Astrocyte of the spinal cord (primary cell): ENCODE data around the gene TPRN.

ENCODE experiments used
- DNase-seq: peaks from one replicate; pipeline ENCODE4 v3.0.0; 2011; ENCODE audit warnings: low read depth, low spot score
- H3K4me3 ChIP-seq: 2 replicates; pipeline ENCODE4 v1.5.1; 2011; ENCODE audit warnings: low read depth, mild to moderate bottlenecking, low read length, moderate library complexity
- in situ Hi-C: cut with HindIII; loops from 2 replicates; pipeline ENCODE4 v1.10.0; 2017; ENCODE audit warnings: low sequenced_read_pairs
- TF ChIP-seq, protein P1 (sequence below): IDR thresholded peaks from 2 replicates; pipeline ENCODE4 v1.5.1; 2012; ENCODE audit warnings: low read depth, mild to moderate bottlenecking, low read length, inconsistent platforms

TPRN gene

DNA sequence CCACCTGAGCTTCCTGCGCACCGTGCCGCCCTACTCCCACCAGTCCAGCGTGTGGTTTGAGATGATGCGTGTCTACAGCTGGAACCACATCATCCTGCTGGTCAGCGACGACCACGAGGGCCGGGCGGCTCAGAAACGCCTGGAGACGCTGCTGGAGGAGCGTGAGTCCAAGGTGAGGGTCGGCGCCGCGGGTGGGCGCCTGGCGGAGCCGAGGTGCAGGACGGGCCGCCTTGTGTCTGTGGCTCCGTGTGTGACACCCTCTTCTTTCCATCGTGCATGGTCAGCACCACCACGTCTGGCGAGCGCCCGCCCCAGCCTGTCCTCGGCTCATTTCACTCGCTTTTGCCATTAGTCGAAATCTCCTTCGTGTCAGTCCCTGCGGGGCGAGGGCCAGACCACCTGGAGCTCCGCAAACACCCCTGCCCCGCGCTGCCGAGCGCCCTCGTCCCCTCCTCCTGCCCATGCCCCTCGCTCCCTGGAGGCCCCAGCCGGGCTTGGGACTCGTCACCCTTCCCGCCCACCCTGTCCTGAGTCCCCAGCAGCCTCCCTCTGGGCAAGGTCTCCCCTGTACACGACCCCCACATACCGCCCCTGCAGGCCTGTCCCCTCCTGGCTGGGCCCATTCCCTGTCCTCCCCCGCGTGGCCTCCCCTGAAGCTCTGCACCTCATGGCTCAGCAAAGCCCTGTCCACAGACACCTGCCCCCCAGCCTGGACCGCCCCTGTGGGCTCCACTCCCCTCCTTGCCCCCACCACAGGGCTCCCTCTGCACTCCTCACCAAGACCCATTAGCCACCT lies 54.6 kb downstream of the TPRN start:
- no peak overlapping the region for H3K4me3 ChIP-seq
- TF ChIP-seq, protein P1, sequence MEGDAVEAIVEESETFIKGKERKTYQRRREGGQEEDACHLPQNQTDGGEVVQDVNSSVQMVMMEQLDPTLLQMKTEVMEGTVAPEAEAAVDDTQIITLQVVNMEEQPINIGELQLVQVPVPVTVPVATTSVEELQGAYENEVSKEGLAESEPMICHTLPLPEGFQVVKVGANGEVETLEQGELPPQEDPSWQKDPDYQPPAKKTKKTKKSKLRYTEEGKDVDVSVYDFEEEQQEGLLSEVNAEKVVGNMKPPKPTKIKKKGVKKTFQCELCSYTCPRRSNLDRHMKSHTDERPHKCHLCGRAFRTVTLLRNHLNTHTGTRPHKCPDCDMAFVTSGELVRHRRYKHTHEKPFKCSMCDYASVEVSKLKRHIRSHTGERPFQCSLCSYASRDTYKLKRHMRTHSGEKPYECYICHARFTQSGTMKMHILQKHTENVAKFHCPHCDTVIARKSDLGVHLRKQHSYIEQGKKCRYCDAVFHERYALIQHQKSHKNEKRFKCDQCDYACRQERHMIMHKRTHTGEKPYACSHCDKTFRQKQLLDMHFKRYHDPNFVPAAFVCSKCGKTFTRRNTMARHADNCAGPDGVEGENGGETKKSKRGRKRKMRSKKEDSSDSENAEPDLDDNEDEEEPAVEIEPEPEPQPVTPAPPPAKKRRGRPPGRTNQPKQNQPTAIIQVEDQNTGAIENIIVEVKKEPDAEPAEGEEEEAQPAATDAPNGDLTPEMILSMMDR, result no peak
- in situ Hi-C loops, result no loop called here
- DNase-seq, result no peak

DNA sequence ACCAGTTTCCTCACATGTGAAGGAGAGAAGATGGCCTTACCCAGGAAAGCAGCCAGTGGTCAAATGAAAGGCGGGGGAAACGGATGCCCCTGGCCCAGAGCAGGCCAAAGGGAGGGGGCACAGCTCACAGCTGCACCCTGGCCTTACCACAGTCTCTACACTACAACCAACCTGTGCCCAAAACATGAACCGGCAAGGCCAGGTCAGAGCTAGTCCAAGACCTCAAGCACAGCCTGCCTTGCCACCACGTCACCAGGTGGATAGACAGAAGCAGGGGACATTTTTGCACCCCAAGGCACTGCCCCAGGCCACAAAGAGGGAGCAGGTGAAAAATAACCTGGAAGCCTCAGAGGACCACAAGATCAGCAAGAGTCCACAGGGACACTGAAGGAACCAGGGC lies 57.1 kb downstream of the TPRN start:
- in situ Hi-C loops, result no loop called here
- DNase-seq, result no peak
- no peak overlapping the region for H3K4me3 ChIP-seq

DNA sequence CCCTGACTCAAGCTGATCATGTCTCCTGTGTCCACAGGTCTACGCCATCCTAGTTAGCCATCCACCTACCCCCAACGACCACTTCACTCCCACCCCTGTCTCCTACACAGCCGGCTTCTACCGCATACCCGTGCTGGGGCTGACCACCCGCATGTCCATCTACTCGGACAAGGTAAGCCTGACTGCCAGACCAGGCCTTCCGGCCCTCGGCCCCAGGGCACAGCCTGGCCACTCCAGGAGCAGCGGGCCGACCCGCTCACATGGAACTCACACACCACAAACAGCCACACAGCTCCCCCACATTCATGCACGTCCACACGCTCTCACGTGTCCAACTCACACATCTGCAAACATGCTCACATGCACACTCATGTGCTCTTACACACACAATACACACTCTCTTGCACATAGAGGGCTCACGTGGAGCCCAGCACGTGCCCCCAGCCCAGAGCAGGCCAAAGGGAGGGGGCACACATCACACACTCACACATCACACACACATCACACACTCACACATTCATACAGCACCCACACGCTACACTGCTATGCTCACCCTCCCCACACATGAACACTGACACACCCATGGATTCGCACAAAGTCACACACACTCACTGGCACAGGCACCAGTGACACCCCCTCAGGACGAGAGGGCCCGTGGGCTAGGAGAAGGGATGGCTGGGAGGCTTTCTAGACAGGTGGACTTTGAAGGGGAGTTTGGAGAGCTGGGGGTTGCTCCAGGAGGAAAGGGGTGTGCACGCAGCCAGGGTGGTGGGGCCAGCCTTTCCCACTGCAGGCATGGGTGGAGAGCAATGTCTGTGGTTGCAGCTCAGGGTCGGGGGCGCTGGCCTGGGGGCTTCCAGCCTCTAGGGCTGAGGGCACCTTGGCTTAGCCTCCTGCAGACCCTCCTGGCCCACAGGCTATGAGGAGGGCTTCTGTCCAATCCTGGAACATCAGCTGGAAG lies 58.3 kb downstream of the TPRN start:
- TF ChIP-seq, protein P1, result no peak
- in situ Hi-C loops, result no loop called here
- DNase-seq, result no peak
- H3K4me3 ChIP-seq, result no peak overlapping the region

More for the DNA sequence above, 57.1 kb downstream of the TPRN start:
- TF ChIP-seq, protein P1, result no peak
